GM10248 (cell line): ENCODE measurements around the gene BMP6.
"Not testable (repeated sequence)": the region's sequence is repeated elsewhere in the genome, so short reads cannot be mapped to it uniquely, and the experiment has no call there.

ENCODE experiments used
- CTCF ChIA-PET: fragments of 300-600 bp; sonication (Branson Sonifier 250); formaldehyde crosslinking; extraction: SDS; loops from one replicate; lab custom pipeline; 2021; ENCODE audit warnings: antibody characterized with exemption; lab: Yijun Ruan, JAX
- POLR2A ChIA-PET: fragments of 350-650 bp; sonication (Branson Sonifier 250); formaldehyde crosslinking; extraction: SDS; loops from one replicate; lab custom pipeline; 2020; ENCODE audit warnings: antibody characterized with exemption; lab: Yijun Ruan, JAX
- DNase-seq: peaks from one replicate; pipeline ENCODE4 v3.0.0; 2012; ENCODE audit errors: extremely low spot score
- TF ChIP-seq, protein P1 (sequence below): IDR thresholded peaks from 2 replicates; pipeline ENCODE4 v1.5.1; 2012; ENCODE audit warnings: mild to moderate bottlenecking, low read depth; ENCODE audit errors: extremely low read depth, missing control alignments, control extremely low read depth

BMP6 gene

DNA sequence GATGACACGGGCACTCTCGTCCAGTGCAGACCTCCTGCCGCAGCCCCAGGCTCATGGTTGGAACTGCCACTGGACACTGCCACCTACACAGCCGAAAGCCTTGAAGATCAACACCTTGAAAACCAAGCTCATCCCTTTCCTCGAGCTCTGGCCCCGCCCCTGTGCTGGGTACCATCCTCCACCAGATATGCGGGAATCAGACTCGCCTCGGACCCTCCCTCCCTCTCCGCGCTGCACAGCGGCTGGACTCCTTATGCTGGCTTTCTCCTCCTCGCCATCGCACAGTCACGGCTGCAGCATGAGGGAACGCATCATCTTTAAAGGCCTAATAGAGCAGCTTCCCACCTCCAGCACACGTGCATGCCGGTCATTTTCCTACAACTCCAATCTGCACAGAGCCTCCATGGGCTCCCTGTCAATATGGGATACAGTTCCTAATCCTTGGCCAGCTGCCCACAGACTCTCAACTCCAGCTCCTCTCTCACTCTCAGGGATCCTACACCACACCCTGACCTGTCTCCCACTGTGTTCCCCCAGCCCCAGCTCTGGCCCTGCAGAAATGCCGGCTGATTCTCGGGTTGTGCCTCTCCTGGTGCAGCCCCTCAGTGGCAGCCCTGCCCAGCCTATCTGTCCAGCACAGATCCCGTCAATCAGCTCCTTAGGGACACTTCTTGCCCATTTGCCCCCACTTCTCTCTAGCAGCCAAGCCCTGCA lies 161.5 kb downstream of the BMP6 start:
- CTCF ChIA-PET, result interaction anchor here (1.3 kb wide), 1 partner anchor 12 kb away, joined by 5 read pairs; no protein-coding TSS in a partner anchor
- TF ChIP-seq, protein P1, sequence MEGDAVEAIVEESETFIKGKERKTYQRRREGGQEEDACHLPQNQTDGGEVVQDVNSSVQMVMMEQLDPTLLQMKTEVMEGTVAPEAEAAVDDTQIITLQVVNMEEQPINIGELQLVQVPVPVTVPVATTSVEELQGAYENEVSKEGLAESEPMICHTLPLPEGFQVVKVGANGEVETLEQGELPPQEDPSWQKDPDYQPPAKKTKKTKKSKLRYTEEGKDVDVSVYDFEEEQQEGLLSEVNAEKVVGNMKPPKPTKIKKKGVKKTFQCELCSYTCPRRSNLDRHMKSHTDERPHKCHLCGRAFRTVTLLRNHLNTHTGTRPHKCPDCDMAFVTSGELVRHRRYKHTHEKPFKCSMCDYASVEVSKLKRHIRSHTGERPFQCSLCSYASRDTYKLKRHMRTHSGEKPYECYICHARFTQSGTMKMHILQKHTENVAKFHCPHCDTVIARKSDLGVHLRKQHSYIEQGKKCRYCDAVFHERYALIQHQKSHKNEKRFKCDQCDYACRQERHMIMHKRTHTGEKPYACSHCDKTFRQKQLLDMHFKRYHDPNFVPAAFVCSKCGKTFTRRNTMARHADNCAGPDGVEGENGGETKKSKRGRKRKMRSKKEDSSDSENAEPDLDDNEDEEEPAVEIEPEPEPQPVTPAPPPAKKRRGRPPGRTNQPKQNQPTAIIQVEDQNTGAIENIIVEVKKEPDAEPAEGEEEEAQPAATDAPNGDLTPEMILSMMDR, result no peak

DNA sequence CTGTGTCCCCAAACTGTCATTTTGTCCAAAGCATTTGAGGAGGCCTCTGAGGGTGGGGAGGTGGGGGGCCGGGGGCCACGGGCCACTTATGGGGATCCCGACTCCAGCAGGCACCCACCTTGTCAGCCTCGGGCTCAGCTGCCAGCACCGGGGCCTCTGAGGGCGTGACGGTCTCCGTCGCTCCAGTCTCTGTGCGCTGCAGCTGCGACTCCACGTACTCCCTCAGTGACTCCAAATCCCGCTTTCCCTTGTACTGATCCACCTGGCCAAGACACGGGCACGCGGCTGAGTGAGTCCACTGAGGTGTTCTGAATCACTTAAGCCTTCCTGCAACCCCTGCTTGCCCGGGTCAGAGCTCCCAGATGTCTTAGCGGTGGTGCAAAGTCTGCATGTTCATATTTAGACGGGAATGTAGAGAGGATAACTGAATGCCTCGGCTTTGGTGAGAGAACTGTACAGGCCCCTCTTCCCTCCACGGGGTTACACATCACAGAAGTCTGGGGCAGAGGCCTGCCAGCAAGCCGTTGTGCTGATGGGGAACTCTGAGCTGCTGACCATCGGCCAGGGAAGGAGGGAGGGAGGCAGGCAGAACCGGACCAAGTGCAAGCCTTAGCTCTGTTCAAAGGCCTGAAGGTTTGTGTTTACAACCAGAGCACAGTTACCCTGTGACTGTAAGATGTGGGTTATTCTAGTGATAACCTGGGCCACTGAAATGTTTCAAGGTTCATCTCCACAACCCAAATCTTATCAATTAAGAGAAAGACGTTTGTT lies 162.9 kb downstream of the BMP6 start:
- POLR2A ChIA-PET, result no interaction called here
- CTCF ChIA-PET, result interaction anchor here (1.3 to 2.1 kb wide), 2 partner anchors 11 to 14 kb away, joined by 4 to 5 read pairs; no protein-coding TSS in a partner anchor
- DNase-seq, result no peak
- TF ChIP-seq, protein P1, result no peak

More for the DNA sequence above, 161.5 kb downstream of the BMP6 start:
- DNase-seq, result no peak
- POLR2A ChIA-PET, result no interaction called here

DNA sequence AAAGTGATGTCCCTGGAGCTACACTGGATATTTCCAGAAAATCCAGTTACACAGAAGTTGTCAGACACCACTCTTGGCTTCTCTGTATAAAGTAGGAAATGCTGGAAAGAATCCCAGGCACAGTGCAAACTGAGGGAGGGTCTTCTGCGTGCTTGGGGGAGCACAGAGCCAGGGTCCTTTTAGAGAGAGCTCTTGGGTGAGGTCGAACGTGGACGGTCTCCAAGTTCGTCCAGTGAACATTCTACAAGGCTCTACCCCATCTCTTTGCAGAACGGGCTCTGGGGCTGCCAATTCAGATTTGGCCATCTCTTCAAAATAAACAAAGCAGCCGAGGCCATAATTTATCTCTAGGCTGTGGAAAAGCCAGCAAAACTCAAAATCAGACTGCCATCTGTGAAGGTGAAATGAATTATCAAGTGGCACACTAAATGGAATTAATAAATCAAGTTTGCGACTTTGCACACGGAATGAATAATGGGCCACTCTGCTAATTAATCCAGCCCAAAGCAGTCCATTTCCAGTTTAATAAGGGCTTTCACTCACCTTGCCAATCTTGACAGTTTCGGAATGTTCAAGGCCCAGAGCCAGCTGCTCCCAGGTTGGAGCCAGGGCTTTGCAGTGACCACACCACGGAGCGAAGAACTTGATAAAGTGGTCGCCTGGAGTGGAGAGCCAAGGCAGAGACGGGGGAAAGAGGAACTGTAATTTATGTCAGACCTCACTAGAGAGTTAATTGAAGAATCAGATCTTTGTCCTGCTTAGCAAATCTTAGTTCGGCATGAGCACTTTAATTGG lies 165.4 kb downstream of the BMP6 start:
- TF ChIP-seq, protein P1, result no peak
- no peak for DNase-seq
- CTCF ChIA-PET, result interaction anchor here (1.5 kb wide), 1 partner anchor 21 kb away, joined by 4 read pairs; no protein-coding TSS in a partner anchor
- POLR2A ChIA-PET, result no interaction called here

DNA sequence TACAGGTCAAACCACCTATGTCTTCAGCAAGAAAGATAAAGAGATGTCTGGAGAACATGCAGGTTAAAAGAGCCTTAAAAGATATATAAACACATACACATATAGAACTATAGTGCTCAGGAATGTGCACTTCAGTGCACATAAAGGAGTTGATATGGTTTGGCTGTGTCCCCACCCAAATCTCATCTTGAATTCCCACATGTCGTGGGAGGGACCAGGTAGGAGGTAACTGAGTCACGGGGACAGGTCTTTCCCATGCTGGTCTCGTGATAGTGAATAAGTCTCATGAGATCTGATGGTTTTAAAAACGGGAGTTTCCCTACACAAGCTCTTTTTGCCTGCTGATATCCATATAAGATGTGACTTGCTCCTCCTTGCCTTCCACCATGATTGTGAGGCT lies 166.5 kb downstream of the BMP6 start:
- POLR2A ChIA-PET, result not testable (repeated sequence)
- CTCF ChIA-PET, result interaction anchor here (1.5 kb wide), 1 partner anchor 20 kb away, joined by 4 read pairs; no protein-coding TSS in a partner anchor

DNA sequence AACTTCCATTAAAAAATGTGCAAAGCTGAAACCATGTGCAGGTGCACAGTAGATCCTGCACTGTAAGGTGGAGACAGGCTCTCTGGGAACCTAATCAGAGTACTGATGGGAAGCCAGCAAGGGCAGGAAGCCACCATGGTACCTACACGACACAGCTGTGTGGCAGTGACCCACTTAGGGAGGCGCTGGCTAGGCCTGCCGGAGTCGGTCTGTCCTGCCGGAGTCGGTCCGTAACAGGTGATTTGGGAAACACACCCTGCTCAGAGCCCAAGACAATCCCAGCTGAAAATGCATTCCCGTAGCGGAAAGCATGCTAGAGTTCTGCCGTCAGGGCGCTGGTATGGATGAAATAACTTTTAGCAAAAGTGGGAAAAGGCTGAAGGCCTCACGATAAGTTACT lies 167.4 kb downstream of the BMP6 start:
- CTCF ChIA-PET, result no interaction called here
- POLR2A ChIA-PET, result no interaction called here
- TF ChIP-seq, protein P1, result no peak
- no peak for DNase-seq

More for the DNA sequence above, 166.5 kb downstream of the BMP6 start:
- not testable (repeated sequence) for DNase-seq

DNA sequence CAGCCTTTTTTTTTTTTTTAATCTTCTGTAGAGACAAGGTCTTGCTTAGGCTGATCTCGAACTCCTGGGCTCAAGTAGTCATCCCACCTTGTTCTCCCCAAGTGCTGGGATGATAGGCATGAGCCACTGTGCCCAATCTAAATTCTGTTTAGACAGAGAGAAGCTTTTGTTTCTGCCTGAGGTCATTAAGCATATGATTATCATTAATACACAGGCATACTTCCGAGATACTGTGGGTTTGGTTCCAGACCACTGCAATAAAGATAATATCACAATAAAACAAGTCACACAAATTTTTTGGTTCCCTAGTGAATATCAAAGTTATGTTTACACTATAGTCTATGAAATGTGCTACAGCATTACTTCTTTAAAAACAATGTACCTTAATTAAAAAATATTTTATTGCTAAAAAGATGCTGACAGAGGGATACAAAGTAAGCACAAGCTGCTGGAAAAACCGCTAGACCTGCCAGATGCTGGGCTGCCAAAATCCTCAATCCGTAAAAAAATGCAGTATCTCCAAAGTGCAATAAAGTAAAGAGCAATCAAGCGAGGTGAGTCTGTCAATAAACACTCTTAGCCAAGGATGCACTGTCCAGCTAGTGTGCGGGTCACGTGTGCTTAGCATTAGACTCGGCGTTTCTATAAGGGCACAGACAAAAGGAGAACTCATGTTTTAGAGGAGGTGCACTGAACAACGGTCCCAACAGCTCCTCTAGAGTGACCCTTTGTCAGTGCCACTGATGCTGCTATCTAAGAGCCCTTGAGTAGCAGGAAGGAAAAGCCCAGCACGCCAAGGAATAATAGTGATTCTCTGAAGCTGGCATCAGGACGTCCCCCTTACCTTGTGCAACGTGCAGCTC lies 168.6 kb downstream of the BMP6 start:
- CTCF ChIA-PET, result interaction anchor here (1.3 kb wide), 1 partner anchor 8 kb away, joined by 3 read pairs; no protein-coding TSS in a partner anchor
- TF ChIP-seq, protein P1, result no peak
- DNase-seq, result no peak
- POLR2A ChIA-PET, result no interaction called here
